Left renal cortex interstitium (tissue), 4 donors: ENCODE results near the gene LIMK2. TPM values are rescaled to one million over a fixed set of nuclear protein-coding genes. Genes with fewer than 3 reads are reported as not detected.
"Not testable (repeated sequence)": the region's sequence is repeated elsewhere in the genome, so short reads cannot be mapped to it uniquely, and the experiment has no call there.

Source experiments
- DNase-seq, 4 donors: peaks; one replicate each; pipeline ENCODE4 v3.0.0-alpha.2; 2013; ENCODE audit warnings: low read depth in 4 of 4, low spot score in 2 of 4, missing footprints in 1 of 4
- polyA plus RNA-seq, 4 donors: library from polyadenylated mRNA; unstranded; fragments of 120-200 nt; gene quantifications; one replicate each; pipeline ENCODE4 v1.2.1, GENCODE V29; 2013; ENCODE audit not compliant: insufficient read length in 4 of 4

The LIMK2 gene
- polyA plus RNA-seq, 4 donors, result 46.9 to 69.0 (median 56.2) TPM

DNA sequence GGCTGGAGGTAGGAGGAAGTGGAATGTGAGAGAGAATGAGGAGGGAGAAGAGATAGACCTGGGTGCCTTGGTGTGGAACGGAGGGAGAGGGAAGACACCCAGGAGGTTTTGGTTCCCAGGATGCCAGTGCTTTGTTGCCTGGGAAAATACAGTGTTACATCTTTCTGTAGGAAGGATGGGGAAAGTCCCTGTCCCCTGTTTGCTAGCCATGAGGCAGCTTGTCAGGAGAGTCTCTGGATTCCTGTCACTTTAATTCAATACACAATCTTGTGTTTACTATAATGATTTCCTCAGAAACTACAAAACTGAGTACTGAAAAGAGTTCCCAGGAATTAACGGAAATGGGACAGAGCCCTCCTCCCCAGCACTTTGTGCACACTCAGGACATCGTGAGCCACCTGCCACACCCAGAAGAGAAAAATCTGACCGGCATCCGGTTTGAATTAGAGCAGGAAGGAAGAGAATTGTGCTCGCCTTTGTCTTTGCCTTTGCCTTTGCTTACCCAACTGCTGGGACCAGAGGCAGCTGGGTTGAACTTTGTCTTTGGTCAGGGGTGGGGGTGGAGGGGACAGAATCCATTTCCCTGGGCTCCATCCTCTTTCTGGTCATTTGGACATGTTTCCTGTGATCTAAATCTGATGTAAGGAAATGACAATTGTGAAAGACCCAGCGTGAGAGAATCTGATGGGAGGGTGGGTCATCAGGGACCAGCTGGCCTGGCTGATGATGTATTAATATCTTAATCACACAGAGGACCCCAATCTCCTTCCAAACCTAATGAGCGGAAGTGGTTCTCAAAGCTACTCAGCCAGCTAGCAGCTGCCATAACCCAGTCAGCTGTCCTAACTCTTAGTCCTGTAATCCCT is 1.3 kb upstream of the LIMK2 start:
- no peak for DNase-seq

GRCh38 chr22:31211482-31211861 is 626 bp upstream of the LIMK2 start:
- DNase-seq, result no peak

GRCh38 chr22:31212783-31213629 is 908 bp downstream of the LIMK2 start:
- DNase-seq, result no peak

DNA sequence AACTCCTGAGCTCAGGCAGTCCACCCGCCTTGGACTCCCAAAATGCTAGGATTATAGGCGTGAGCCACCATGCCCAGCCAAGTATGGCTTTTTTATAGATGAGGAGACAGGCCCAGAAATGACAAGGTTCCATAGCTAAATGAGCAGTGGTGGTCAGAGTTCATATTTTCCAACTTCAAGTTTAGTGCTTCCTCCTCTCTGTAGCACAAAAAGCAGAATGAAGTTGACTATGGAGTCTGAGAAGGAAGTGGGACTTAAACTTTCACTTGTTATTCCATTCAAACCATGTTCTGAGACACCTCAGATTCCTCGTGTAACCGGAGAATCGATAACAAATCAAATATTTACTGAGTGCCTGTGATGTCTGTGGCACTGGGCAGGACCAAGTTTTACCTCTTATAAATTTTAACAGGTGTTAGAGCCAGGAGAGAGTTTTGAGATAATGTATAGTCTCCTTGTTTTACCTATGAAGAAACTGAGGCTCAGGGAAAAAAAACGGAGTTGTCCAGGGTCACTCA is 3.0 kb downstream of the LIMK2 start:
- no peak for DNase-seq

- DNase-seq, result no peak
Measured at GRCh38 chr22:31218565-31219262, 6.6 kb downstream of the LIMK2 start.

DNA sequence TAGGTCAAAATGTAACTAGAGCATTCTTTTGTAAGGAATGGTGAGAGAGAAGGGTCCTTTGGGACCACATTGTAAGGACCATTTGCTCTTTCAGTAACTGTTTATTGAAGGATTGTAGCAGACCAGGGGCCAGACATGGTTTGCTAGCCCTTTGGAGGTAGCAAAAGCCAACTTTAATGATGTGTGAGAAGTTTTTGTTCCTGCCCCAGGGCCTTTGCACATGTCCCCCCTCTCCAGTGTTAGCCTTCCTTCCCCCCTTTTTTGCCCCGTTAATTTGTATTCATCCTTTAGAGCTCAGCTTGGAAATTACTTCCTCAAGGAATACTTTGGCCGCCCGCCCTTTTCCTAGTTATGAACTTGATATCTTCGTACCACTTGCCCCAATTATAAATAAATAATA is 9.0 kb downstream of the LIMK2 start:
- DNase-seq, result no peak

DNA sequence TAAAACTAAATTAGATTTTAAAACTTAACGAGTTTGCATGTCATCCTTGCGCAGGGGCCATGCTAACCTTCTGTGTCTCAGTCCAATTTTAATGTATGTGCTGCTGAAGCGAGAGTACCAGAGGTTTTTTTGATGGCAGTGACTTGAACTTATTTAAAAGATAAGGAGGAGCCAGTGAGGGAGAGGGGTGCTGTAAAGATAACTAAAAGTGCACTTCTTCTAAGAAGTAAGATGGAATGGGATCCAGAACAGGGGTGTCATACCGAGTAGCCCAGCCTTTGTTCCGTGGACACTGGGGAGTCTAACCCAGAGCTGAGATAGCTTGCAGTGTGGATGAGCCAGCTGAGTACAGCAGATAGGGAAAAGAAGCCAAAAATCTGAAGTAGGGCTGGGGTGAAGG is 10.6 kb downstream of the LIMK2 start:
- no peak for DNase-seq

GRCh38 chr22:31223786-31224191 is 11.7 kb downstream of the LIMK2 start:
- DNase-seq, result no peak

- not testable (repeated sequence) for DNase-seq
Measured at GRCh38 chr22:31224691-31225090, 12.6 kb downstream of the LIMK2 start.

DNA sequence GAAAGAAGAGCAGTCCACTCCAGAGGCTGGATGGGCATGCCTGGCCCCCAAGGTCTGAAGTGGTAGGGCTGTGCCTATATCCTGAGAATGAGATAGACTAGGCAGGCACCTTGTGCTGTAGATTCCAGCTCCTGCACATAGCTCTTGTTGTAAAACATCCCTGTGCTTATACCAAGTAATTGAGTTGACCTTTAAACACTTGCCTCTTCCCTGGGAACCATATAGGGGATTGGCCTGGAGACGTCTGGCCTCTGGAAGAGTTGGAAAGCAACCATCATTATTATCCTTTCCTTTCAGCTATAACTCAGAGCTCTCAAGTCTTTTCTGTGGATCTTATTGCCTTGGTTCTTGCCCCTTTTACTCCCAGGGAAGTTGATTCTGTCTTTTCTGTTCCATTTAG is 15.1 kb downstream of the LIMK2 start:
- DNase-seq, result no peak

GRCh38 chr22:31229402-31230079 is 17.4 kb downstream of the LIMK2 start:
- DNase-seq, result no peak

- no peak for DNase-seq
Measured at GRCh38 chr22:31230155-31230870, 18.2 kb downstream of the LIMK2 start.

GRCh38 chr22:31230871-31231621 is 18.9 kb downstream of the LIMK2 start:
- no peak for DNase-seq

- DNase-seq, result no peak
Measured at GRCh38 chr22:31233001-31233400, 20.9 kb downstream of the LIMK2 start.

- DNase-seq, result no peak
Measured at GRCh38 chr22:31235081-31235480, 23.0 kb downstream of the LIMK2 start.

- DNase-seq, result not testable (repeated sequence)
Measured at GRCh38 chr22:31236044-31236443, 23.9 kb downstream of the LIMK2 start.

DNA sequence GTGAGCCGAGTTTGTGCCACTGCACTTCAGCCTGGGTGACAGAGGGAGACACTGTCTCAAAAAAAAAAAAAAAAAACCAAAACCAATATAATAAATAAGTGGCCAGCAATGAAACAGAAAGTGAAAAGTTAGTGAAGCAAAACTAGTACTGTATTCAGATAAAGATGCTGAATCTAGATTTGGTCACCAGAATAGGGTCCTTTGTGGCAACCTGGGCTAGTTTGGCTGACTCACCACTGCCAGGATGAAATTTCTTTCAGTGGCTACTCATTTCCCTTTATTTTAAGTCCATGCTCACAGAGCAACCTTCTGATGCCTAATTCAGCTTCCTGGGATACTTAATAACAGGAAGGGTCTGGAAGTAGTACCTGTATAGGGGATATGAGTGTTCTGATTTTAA is 26.0 kb downstream of the LIMK2 start:
- no peak for DNase-seq

DNA sequence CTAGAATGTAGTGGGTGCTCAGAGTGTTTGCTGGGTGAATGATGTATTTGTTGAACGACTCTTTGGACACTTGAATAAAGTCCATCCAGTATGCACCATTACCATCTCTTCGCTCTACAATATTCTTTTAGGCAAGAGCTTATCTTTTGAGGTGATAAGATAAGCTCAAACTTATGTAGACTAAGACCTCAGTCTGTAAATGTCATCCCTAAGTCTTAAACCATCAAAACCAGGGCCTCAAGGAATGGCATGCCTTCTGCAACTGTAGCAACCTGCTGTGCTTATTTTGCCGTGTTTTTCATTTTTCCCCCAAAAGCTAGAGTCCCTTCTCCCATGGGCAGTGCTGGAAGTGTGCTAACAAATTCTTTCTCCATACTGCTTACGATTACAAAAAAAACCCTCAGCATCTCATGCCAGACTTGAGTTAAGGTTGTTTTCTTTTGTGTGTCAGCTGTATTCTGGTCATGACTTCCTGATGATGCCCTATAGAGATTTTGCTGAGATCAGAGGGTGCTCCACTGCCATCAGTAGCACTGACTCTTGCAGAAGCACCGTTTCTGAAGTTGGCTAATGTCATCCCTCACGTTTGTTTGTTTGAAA is 27.8 kb downstream of the LIMK2 start:
- DNase-seq, result no peak

DNA sequence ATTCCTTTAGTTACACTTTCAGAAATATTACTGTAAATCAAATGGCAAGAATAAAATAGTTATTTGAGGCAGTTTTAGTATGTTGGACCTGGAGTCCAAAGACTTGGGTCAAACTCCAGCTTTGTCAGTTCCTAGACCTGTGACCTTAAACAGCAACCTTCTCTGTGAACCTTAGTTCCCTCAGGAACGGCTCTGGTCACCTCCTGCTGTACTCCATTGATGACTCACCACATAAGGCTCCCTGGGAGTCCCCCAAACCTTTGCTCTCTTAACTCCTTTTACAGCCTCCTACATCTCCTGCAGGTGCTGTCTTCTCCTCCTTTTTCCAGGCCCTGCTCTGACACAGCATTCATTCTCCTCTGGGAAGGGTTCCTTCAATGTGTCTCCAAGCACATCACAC is 29.1 kb downstream of the LIMK2 start:
- DNase-seq, result no peak
